Measurements from ENCODE around the gene HERPUD2.
"Not testable (repeated sequence)": the region's sequence is repeated elsewhere in the genome, so short reads cannot be mapped to it uniquely, and the experiment has no call there.

Gene HERPUD2

GRCh38 chr7:35599061-35599460 lies 95.9 kb downstream of the HERPUD2 start:
- DNase-seq = no peak

GRCh38 chr7:35596061-35596460 lies 98.9 kb downstream of the HERPUD2 start:
- DNase-seq = no peak

DNA sequence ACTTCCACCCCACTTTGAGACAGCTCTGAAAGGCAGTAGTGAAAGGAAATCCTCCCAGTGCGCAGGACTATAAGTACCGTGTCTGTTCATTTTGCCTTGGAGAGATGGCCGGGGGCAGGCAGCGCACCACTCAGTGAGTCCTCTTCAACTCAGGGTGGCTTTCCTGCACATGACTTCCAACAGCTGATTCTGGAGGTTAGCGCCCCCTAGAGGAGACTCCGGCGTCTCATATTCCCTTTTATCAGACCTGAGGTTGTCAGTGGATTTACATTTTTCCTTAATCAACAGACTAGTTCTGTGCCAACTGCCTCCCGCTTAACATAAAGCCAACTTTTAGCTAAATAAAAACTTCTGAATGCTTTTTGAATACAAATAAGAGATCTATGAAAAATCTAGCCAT lies 101.0 kb downstream of the HERPUD2 start:
- no peak for DNase-seq

- no peak for DNase-seq
Measured at GRCh38 chr7:35588647-35589046, 106.3 kb downstream of the HERPUD2 start.

- DNase-seq = no peak
Measured at GRCh38 chr7:35584990-35585389, 109.9 kb downstream of the HERPUD2 start.

GRCh38 chr7:35584533-35584932 lies 110.4 kb downstream of the HERPUD2 start:
- DNase-seq = not testable (repeated sequence)
